Activated CD4-positive, alpha-beta T cell treated with anti-CD3 and anti-CD28 coated beads, Interleukin-10, Interleukin-2, amounts not matched to agents 100 ng/mL and 50 ng/mL, durations not matched to agents 16 hours and 8 hours (primary cell): ENCODE measurements around the gene RPS6KL1.

Experiments used
- DNase-seq: peaks from one replicate; pipeline ENCODE4 v3.0.0-alpha.2; 2020

RPS6KL1 gene

GRCh38 chr14:74911221-74911620 lies 11.8 kb downstream of the RPS6KL1 start:
- DNase-seq: no peak

- no peak for DNase-seq
These were observed 12.5 kb downstream of the RPS6KL1 start for GRCh38 chr14:74910556-74910955.

- no peak for DNase-seq
These were observed 13.1 kb downstream of the RPS6KL1 start for GRCh38 chr14:74909911-74910310.

GRCh38 chr14:74909501-74909900 lies 13.6 kb downstream of the RPS6KL1 start:
- DNase-seq: no peak

GRCh38 chr14:74908861-74909341 lies 14.2 kb downstream of the RPS6KL1 start:
- no peak for DNase-seq

GRCh38 chr14:74907744-74908143 lies 15.3 kb downstream of the RPS6KL1 start:
- no peak for DNase-seq

- DNase-seq: no peak
These were observed 16.0 kb downstream of the RPS6KL1 start for GRCh38 chr14:74906925-74907521.

- DNase-seq: peak; percentile 74
These were observed 17.4 kb downstream of the RPS6KL1 start for GRCh38 chr14:74905595-74906142.

- no peak for DNase-seq
These were observed 18.2 kb downstream of the RPS6KL1 start for GRCh38 chr14:74904635-74905503.

- no peak for DNase-seq
These were observed 19.9 kb downstream of the RPS6KL1 start for GRCh38 chr14:74902941-74903705.

GRCh38 chr14:74898694-74899093 lies 24.4 kb downstream of the RPS6KL1 start:
- DNase-seq: no peak

- no peak for DNase-seq
These were observed 25.0 kb downstream of the RPS6KL1 start for GRCh38 chr14:74898083-74898482.

- DNase-seq: no peak
These were observed 25.4 kb downstream of the RPS6KL1 start for GRCh38 chr14:74897642-74898041.

GRCh38 chr14:74896400-74896799 lies 26.7 kb downstream of the RPS6KL1 start:
- DNase-seq: no peak

GRCh38 chr14:74893614-74894091 lies 29.4 kb downstream of the RPS6KL1 start:
- no peak for DNase-seq

- DNase-seq: no peak
These were observed 30.3 kb downstream of the RPS6KL1 start for GRCh38 chr14:74892745-74893144.

- no peak for DNase-seq
These were observed 31.2 kb downstream of the RPS6KL1 start for GRCh38 chr14:74891870-74892269.

- no peak for DNase-seq
These were observed 32.8 kb downstream of the RPS6KL1 start for GRCh38 chr14:74890262-74890661.

- DNase-seq: no peak
These were observed 34.6 kb downstream of the RPS6KL1 start for GRCh38 chr14:74888164-74889158.

- no peak for DNase-seq
These were observed 37.1 kb downstream of the RPS6KL1 start for GRCh38 chr14:74886001-74886400.

GRCh38 chr14:74882103-74882920 lies 40.7 kb downstream of the RPS6KL1 start:
- peak; percentile 48 for DNase-seq
